GM19467 (cell line): ENCODE data around the gene PLCB1.

Experiments
- ATAC-seq: cut with Tn5 transposase; IDR thresholded peaks from one replicate; pipeline ENCODE4 v1.9.1; 2021; ENCODE audit warnings: mild to moderate bottlenecking, moderate library complexity; ENCODE audit not compliant: unreplicated experiment

Gene PLCB1

GRCh38 chr20:8208226-8208625 lies 76.2 kb downstream of the PLCB1 start:
- ATAC-seq, result no peak

GRCh38 chr20:8209061-8209460 lies 77.0 kb downstream of the PLCB1 start:
- no peak for ATAC-seq

GRCh38 chr20:8210749-8211148 lies 78.7 kb downstream of the PLCB1 start:
- no peak for ATAC-seq

GRCh38 chr20:8212286-8212685 lies 80.2 kb downstream of the PLCB1 start:
- ATAC-seq, result no peak

GRCh38 chr20:8213270-8213669 lies 81.2 kb downstream of the PLCB1 start:
- ATAC-seq, result no peak

- ATAC-seq, result peak; percentile 77
Measured at GRCh38 chr20:8213831-8214587, 81.9 kb downstream of the PLCB1 start.

- no peak for ATAC-seq
Measured at GRCh38 chr20:8215361-8215781, 83.3 kb downstream of the PLCB1 start.

GRCh38 chr20:8216375-8217200 lies 84.5 kb downstream of the PLCB1 start:
- ATAC-seq, result no peak

GRCh38 chr20:8218861-8219260 lies 86.8 kb downstream of the PLCB1 start:
- ATAC-seq, result no peak

GRCh38 chr20:8219403-8219802 lies 87.3 kb downstream of the PLCB1 start:
- no peak for ATAC-seq

GRCh38 chr20:8220716-8221115 lies 88.7 kb downstream of the PLCB1 start:
- no peak for ATAC-seq

GRCh38 chr20:8221887-8222419 lies 89.9 kb downstream of the PLCB1 start:
- peak; percentile 58 for ATAC-seq

- no peak for ATAC-seq
Measured at GRCh38 chr20:8223091-8223870, 91.2 kb downstream of the PLCB1 start.

GRCh38 chr20:8225658-8226057 lies 93.6 kb downstream of the PLCB1 start:
- ATAC-seq, result no peak

GRCh38 chr20:8226106-8226505 lies 94.0 kb downstream of the PLCB1 start:
- ATAC-seq, result no peak

- no peak for ATAC-seq
Measured at GRCh38 chr20:8227293-8227692, 95.2 kb downstream of the PLCB1 start.

- no peak for ATAC-seq
Measured at GRCh38 chr20:8228315-8228714, 96.2 kb downstream of the PLCB1 start.

GRCh38 chr20:8229090-8229489 lies 97.0 kb downstream of the PLCB1 start:
- no peak for ATAC-seq

- ATAC-seq, result no peak
Measured at GRCh38 chr20:8231038-8231437, 99.0 kb downstream of the PLCB1 start.

- ATAC-seq, result no peak
Measured at GRCh38 chr20:8232332-8232731, 100.3 kb downstream of the PLCB1 start.

- ATAC-seq, result no peak
Measured at GRCh38 chr20:8234580-8234979, 102.5 kb downstream of the PLCB1 start.
